T-helper 17 cell (primary cell): ENCODE results near the gene TYW1. TPM values are rescaled to one million over a fixed set of nuclear protein-coding genes. Genes with fewer than 3 reads are reported as not detected.
"Not testable (repeated sequence)": the region's sequence is repeated elsewhere in the genome, so short reads cannot be mapped to it uniquely, and the experiment has no call there.

Source experiments
- ATAC-seq: fragments of 150-1000 bp; cut with Tn5 transposase; 2 replicates; pipeline ENCODE4 v1.10.0; 2021; ENCODE audit warnings: mild to moderate bottlenecking, moderate library complexity
- DNase-seq, 3 donors: peaks; one replicate each; pipeline versions ENCODE4 v3.0.0 to v3.0.0-alpha.2; 2020 to 2021
- H3K9me3 ChIP-seq: one replicate; pipeline ENCODE4 v1.7.0; 2013; ENCODE audit warnings: low read length, mild to moderate bottlenecking; ENCODE audit not compliant: control insufficient read depth, poor library complexity, severe bottlenecking
- H3K27ac Mint-ChIP-seq: one replicate; pipeline ENCODE4 v1.8.0; 2022; ENCODE audit warnings: mild to moderate bottlenecking, moderate library complexity, mixed read lengths
- H3K27me3 Mint-ChIP-seq: one replicate; pipeline ENCODE4 v1.8.0; 2022; ENCODE audit warnings: mixed read lengths
- H3K36me3 Mint-ChIP-seq: one replicate; pipeline ENCODE4 v1.8.0; 2022; ENCODE audit warnings: low read depth, mixed read lengths
- H3K4me1 Mint-ChIP-seq: one replicate; pipeline ENCODE4 v1.8.0; 2022; ENCODE audit warnings: mild to moderate bottlenecking, mixed read lengths
- H3K4me3 Mint-ChIP-seq: one replicate; pipeline ENCODE4 v1.8.0; 2022; ENCODE audit warnings: mild to moderate bottlenecking, moderate library complexity, mixed read lengths
- total RNA-seq, 4 donors: library from RNA in 2 of 4; stranded (reverse) in 2 of 4; gene quantifications; one replicate each; pipeline ENCODE4 v1.2.3 and lab custom pipeline; 2022 to 2026

Gene TYW1
- total RNA-seq, 2 donors from 2014 or later, result 21.4 to 23.0 TPM

DNA sequence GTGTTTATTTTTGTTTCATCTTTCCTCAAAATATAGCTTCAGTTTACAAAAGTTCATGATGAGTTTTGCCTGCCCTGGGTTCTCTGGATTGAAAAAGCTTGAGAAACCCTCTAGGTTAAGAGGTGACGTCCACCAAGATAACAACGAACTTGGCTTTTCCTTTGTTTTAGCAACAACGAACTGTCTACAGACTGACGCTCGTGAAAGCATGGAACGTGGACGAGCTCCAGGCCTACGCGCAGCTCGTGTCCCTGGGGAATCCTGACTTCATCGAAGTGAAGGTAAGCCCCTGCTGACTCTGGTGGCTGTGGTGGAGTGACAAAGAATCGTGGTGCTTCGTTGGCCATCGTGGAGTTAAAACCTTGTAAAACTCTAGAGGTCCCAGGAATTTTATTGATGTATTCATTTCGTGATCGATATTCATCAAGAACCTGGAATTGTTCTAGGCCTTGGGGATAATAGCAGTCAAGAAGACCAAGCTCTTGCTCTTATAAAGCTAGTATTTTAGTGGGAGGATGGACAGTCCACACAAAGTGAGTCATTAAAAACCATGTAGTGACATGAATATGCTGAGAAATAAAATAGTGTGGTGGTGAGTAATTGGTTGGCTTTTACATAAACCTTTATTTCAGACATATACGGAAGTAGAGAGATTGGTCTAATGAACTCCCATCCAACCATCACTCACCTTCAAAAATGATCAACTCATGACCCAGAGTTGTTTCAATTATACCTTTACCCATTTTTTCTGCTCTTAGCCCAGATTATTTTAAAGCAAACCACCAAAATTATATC, 186.5 kb downstream of the TYW1 start:
- not testable (repeated sequence) for DNase-seq, H3K9me3 ChIP-seq, H3K4me3 Mint-ChIP-seq, H3K27ac Mint-ChIP-seq, H3K27me3 Mint-ChIP-seq, H3K36me3 Mint-ChIP-seq, H3K4me1 Mint-ChIP-seq, ATAC-seq

GRCh38 chr7:67184912-67185659, 188.5 kb downstream of the TYW1 start:
- ATAC-seq, H3K4me3 Mint-ChIP-seq, H3K36me3 Mint-ChIP-seq, H3K27ac Mint-ChIP-seq, H3K9me3 ChIP-seq, DNase-seq, H3K27me3 Mint-ChIP-seq: not testable (repeated sequence)
- peaks cover 14% of the 10 kb centered on the region for H3K4me1 Mint-ChIP-seq

DNA sequence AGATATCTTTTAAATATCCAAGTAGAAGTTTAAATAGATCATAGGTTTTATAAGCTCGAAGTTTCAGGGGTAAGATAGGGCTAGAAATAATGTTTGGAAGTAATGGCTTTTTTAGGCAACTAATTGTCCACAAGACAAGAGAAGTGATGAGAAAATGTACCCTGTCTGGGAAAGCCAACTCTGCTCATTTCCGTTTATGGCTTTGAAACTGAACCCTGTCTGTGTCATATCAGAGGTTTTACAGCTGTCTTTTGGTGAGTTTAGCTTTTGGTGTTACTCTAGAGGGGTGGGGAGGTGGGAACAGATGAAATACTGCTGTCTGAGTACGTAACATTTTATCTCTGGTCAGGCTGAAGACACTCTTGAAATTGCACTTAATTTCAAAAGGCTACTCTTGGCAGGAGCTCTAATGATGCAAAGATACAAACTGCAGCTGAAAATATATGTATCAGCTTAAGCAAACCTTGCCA, 189.1 kb downstream of the TYW1 start:
- H3K36me3 Mint-ChIP-seq, DNase-seq, H3K27me3 Mint-ChIP-seq, H3K9me3 ChIP-seq, ATAC-seq, H3K4me3 Mint-ChIP-seq: not testable (repeated sequence)
- peak overlapping the region; percentile 16 for H3K27ac Mint-ChIP-seq
- H3K4me1 Mint-ChIP-seq, result peaks cover 18% of the 10 kb centered on the region

GRCh38 chr7:67189160-67189559, 192.5 kb downstream of the TYW1 start:
- DNase-seq, H3K9me3 ChIP-seq, ATAC-seq, H3K27me3 Mint-ChIP-seq, H3K36me3 Mint-ChIP-seq, H3K4me3 Mint-ChIP-seq: not testable (repeated sequence)
- Mint-ChIP-seq H3K4me1 (peaks cover 26% of the 10 kb centered on the region), H3K27ac (peak overlapping the region; percentile 34)

GRCh38 chr7:67189801-67190465, 193.3 kb downstream of the TYW1 start:
- H3K27ac Mint-ChIP-seq, result peak overlapping the region; percentile 34
- peak overlapping the region; percentile 0 for H3K4me3 Mint-ChIP-seq
- H3K9me3 ChIP-seq, ATAC-seq, DNase-seq, H3K27me3 Mint-ChIP-seq, H3K36me3 Mint-ChIP-seq: not testable (repeated sequence)
- peaks cover 25% of the 10 kb centered on the region for H3K4me1 Mint-ChIP-seq

GRCh38 chr7:67191002-67191720, 194.5 kb downstream of the TYW1 start:
- H3K36me3 Mint-ChIP-seq, H3K4me3 Mint-ChIP-seq, H3K9me3 ChIP-seq, DNase-seq, H3K27me3 Mint-ChIP-seq: not testable (repeated sequence)
- peaks cover 20% of the 10 kb centered on the region for H3K4me1 Mint-ChIP-seq
- peak; percentile 37 for ATAC-seq
- H3K27ac Mint-ChIP-seq, result peak overlapping the region; percentile 34

DNA sequence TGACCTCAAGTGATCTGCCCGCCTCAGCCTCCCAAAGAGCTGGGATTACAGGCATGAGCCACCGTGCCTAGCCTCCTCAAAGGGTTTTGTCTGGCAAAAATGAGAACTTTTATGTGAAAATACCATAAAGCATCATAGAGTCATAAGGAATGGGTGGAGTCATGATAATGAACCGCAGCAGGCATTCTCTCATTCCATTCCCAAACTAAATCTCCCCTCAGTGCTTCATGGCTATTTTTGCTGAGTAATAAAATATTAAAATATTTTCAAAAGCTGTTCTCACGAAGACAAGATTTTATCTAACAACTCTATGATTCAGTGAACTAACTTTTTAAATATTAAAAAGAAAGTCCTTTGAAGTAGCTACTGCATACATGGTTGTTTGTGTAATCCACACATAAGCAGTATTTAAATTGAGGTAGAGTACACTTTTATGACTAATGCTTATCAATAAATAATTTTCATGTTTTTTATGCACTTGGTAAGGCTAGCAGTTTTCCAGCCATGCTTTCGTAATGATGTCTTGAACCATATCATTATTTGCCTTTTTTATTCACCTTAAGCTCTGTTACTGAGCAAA, 195.6 kb downstream of the TYW1 start:
- not testable (repeated sequence) for ATAC-seq, DNase-seq, H3K9me3 ChIP-seq, H3K27me3 Mint-ChIP-seq, H3K36me3 Mint-ChIP-seq, H3K4me3 Mint-ChIP-seq
- Mint-ChIP-seq H3K4me1 (peaks cover 20% of the 10 kb centered on the region), H3K27ac (peak overlapping the region; percentile 3)

- Mint-ChIP-seq H3K27ac (peak overlapping the region; percentile 3), H3K4me1 (peaks cover 20% of the 10 kb centered on the region)
- H3K4me3 Mint-ChIP-seq, H3K36me3 Mint-ChIP-seq, H3K27me3 Mint-ChIP-seq, H3K9me3 ChIP-seq, DNase-seq: not testable (repeated sequence)
- ATAC-seq, result peak; percentile 33
These were observed 196.4 kb downstream of the TYW1 start for GRCh38 chr7:67192889-67193613.

- H3K36me3 Mint-ChIP-seq, result peaks cover 12% of the 10 kb centered on the region
- not testable (repeated sequence) for DNase-seq, H3K27ac Mint-ChIP-seq, ATAC-seq, H3K9me3 ChIP-seq, H3K27me3 Mint-ChIP-seq, H3K4me1 Mint-ChIP-seq, H3K4me3 Mint-ChIP-seq
These were observed 199.5 kb downstream of the TYW1 start for GRCh38 chr7:67196176-67196575.

DNA sequence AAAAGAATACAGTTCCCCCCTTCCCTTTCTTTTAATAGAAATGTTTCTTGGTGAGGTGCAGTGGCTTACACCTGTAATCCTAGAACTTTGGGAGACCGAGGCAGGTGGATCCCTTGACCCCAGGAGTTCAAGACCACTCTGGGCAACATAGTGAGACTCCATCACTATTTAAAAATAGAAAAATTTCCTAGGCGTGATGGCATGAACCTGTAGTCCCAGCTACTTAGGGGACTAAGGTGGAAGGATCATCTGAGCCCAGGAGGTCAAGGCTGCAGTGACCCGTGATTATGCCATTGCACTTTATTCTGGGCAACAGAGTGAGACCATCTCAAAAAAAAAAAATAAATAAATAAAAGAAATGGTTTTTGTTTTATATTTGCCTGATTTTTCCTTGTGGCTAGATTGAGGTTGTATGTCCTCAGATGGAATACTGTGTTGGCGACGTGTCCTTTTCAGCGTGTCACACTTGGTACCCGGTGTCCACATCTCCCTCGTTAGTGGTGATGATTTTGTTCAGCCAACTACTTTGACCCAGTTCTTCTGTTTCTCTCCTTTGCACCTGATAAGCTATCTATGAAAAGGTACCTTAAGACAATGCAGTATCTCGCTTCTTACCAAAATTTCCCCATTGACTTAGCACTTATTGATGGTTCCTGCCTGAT, 202.4 kb downstream of the TYW1 start:
- Mint-ChIP-seq H3K27ac (peak overlapping the region; percentile 6), H3K36me3 (peaks cover 14% of the 10 kb centered on the region)
- not testable (repeated sequence) for DNase-seq, ATAC-seq, H3K27me3 Mint-ChIP-seq, H3K4me1 Mint-ChIP-seq, H3K9me3 ChIP-seq, H3K4me3 Mint-ChIP-seq

- H3K9me3 ChIP-seq, H3K4me1 Mint-ChIP-seq, H3K36me3 Mint-ChIP-seq, DNase-seq, H3K4me3 Mint-ChIP-seq, ATAC-seq, H3K27ac Mint-ChIP-seq, H3K27me3 Mint-ChIP-seq: not testable (repeated sequence)
These were observed 209.1 kb downstream of the TYW1 start for GRCh38 chr7:67205772-67206171.

- ATAC-seq, result no peak
- H3K27ac Mint-ChIP-seq, result peak overlapping the region; percentile 37
These were observed 209.8 kb downstream of the TYW1 start for GRCh38 chr7:67206452-67206851.

More at GRCh38 chr7:67206452-67206851, 209.8 kb downstream of the TYW1 start:
- Mint-ChIP-seq H3K27me3 (no peaks in the 10 kb centered on the region), H3K36me3 (peaks cover 9% of the 10 kb centered on the region), H3K4me3 (no peak overlapping the region), H3K4me1 (peaks cover 5% of the 10 kb centered on the region)
- H3K9me3 ChIP-seq, result no peaks in the 10 kb centered on the region
- DNase-seq, result no peak
